ENCODE results near the gene ARAP3. TPM values are rescaled to one million over a fixed set of nuclear protein-coding genes. Genes with fewer than 3 reads are reported as not detected.

ARAP3 gene
- total RNA-seq, 1 experiment from 2014 or later: 15.1 TPM

GRCh38 chr5:141697586-141697985, 15.6 kb upstream of the ARAP3 start:
- Histone ChIP-seq H3K9me3 (ENCODE audit: control insufficient read depth in 1 of 2, insufficient read depth in 1 of 2, low read depth in 1 of 2, low read length in 2 of 2) (no peaks in the 10 kb centered on the region), H3K4me3 (replicated peaks in 1 of 2; ENCODE audit: low read depth in 1 of 2, low read length in 2 of 2) (no peak overlapping the region), H3K79me2 (ENCODE audit: insufficient read depth, low read length) (no peaks in the 10 kb centered on the region), H3K4me1 (ENCODE audit: control insufficient read depth in 1 of 2, insufficient read depth in 2 of 2, low read length in 2 of 2) (peaks cover 0 to 17% of the 10 kb centered on the region in 2 experiments; a peak in 3 of 4 replicates), H2AFZ (ENCODE audit: low read depth, low read length, poor library complexity, severe bottlenecking) (no peak overlapping the region), H3K9me2 (ENCODE audit: insufficient read depth) (no peaks in the 10 kb centered on the region), H3K9ac (ENCODE audit: low read length) (no peak overlapping the region), H3K4me2 (ENCODE audit: low read length) (no peak overlapping the region), H3K27ac (ENCODE audit: low read depth, low read length) (no peak overlapping the region), H4K20me1 (ENCODE audit: insufficient read depth) (no peaks in the 10 kb centered on the region), H3K27me3 (ENCODE audit: insufficient read depth, low read length) (no peaks in the 10 kb centered on the region), H3K36me3 (ENCODE audit: control insufficient read depth in 1 of 2, insufficient read depth in 2 of 2, low read length in 2 of 2) (no peaks in the 10 kb centered on the region)
- intact Hi-C loops (cut with micrococcal nuclease): no loop called here
- ChIA-PET POLR2A (no interaction called here), CTCF (no interaction called here), RAD21 (ENCODE audit: low non-redundant PET in 1 of 2, low total read pairs in 2 of 2, uncharacterized antibody in 2 of 2, unreplicated experiment in 2 of 2) (no interaction called here)
- ATAC-seq: no peak
- TF ChIP-seq CBX3 (IDR thresholded peaks at IDR 0.05; ENCODE audit: low read depth) (no peak), EZH2phosphoT487 (IDR thresholded peaks at IDR 0.05; ENCODE audit: borderline replicate concordance) (no peak), EZH2 (IDR thresholded peaks at IDR 0.05) (no peak), FOSL1 (IDR thresholded peaks at IDR 0.05; ENCODE audit: low read depth) (no peak), ZBTB33 (IDR thresholded peaks at IDR 0.05; ENCODE audit: extremely low read depth, insufficient replicate concordance, low read length) (no peak), POLR2AphosphoS5 (IDR thresholded peaks at IDR 0.05; ENCODE audit: low read depth, low read length) (no peak), ELF1 (IDR thresholded peaks at IDR 0.05; ENCODE audit: borderline replicate concordance, low read depth) (no peak), ZFX (IDR thresholded peaks at IDR 0.05) (no peak), EGR1 (IDR thresholded peaks at IDR 0.05; ENCODE audit: low read depth) (no peak), TCF7L2 (IDR thresholded peaks at IDR 0.05; ENCODE audit: borderline replicate concordance, extremely low read depth, insufficient read depth, insufficient read length) (no peak), CTCF (IDR thresholded peaks at IDR 0.05 in 2 of 3, conservative IDR thresholded peaks at IDR 0.05 in 1 of 3; ENCODE audit: borderline replicate concordance in 1 of 3, insufficient read depth in 1 of 3, low read depth in 2 of 3, low read length in 2 of 3) (no peak), ATF3 (IDR thresholded peaks at IDR 0.05) (no peak), RAD21 (IDR thresholded peaks at IDR 0.05; ENCODE audit: low read depth) (no peak), YY1 (IDR thresholded peaks at IDR 0.05; ENCODE audit: extremely low read depth, insufficient replicate concordance, low read depth, low read length) (no peak), SRF (IDR thresholded peaks at IDR 0.05; ENCODE audit: low read depth) (no peak), SIN3A (IDR thresholded peaks at IDR 0.05; ENCODE audit: low read depth) (no peak), ZNF274 (IDR thresholded peaks at IDR 0.05; ENCODE audit: low read depth, low read length) (no peak), POLR2A (IDR thresholded peaks at IDR 0.05; ENCODE audit: borderline replicate concordance, extremely low read depth, insufficient read depth, insufficient read length) (no peak)
- BruUV-seq (replicated peaks): no TSS peak
- DNase-seq (ENCODE audit: low read depth, low spot score): no peak
